Activated T-helper 17 cell treated with anti-CD3 and anti-CD28 coated beads, Interleukin-2, amount 50 U/mL, for 72 hours (primary cell): ENCODE data around the gene PCDH1. TPM values are rescaled to one million over a fixed set of nuclear protein-coding genes. Genes with fewer than 3 reads are reported as not detected.
"Not testable (repeated sequence)": the region's sequence is repeated elsewhere in the genome, so short reads cannot be mapped to it uniquely, and the experiment has no call there.

Source experiments
- ATAC-seq: fragments of 150-1000 bp; cut with Tn5 transposase; replicated peaks from 2 replicates; pipeline ENCODE4 v1.10.0; 2021; ENCODE audit warnings: mild to moderate bottlenecking, moderate library complexity
- H3K27ac Mint-ChIP-seq: one replicate; pipeline ENCODE4 v1.8.0; 2022; ENCODE audit warnings: mixed read lengths
- H3K27me3 Mint-ChIP-seq: one replicate; pipeline ENCODE4 v1.8.0; 2022; ENCODE audit warnings: mixed read lengths
- H3K36me3 Mint-ChIP-seq: one replicate; pipeline ENCODE4 v1.8.0; 2022; ENCODE audit warnings: low read depth, mild to moderate bottlenecking, mixed read lengths
- H3K4me1 Mint-ChIP-seq: one replicate; pipeline ENCODE4 v1.8.0; 2022; ENCODE audit warnings: mixed read lengths
- H3K4me3 Mint-ChIP-seq: one replicate; pipeline ENCODE4 v1.8.0; 2022; ENCODE audit warnings: mild to moderate bottlenecking, mixed read lengths
- H3K9me3 Mint-ChIP-seq: one replicate; pipeline ENCODE4 v1.8.0; 2022; ENCODE audit warnings: mixed read lengths
- total RNA-seq, 2 donors: library from RNA; stranded (reverse); gene quantifications; one replicate each; pipeline ENCODE4 v1.2.3, GENCODE V29; 2022

PCDH1 gene
- total RNA-seq, result under 1 TPM in 1 of 2 donors, not detected in 1; 0.64 TPM

DNA sequence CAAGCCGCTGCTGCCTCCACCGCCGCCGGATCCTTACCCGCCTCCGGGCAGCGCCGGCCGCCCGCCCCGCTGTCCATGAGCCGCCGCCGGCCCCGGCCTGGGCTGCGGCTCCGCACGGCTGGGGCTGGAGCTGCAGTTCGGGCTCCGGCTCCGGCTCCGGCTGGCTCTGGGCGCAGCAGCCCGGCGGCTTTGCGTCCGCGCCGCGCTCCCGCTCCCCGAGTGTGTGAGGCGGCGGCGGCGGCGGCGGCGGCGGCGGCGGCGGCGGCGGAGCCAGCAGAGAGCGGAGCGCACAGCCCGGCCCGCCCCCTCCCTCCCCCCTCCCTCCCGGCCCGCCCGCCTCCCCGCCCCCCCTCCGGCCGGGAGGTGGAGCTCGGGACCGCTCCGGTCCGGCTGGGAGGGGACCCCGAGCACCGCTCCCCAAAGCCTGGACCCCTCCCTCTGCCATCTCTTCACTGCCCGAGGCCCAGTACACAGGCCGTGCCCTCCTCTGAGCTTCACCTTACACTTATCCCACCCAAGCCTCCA is at the start of gene PCDH1:
PCDH1 (minus strand) TSS at position 225 of the 525 bp plus-strand sequence; CDS start at position 77, 148 bp downstream.
- H3K27ac Mint-ChIP-seq, result peak within 1 kb of the TSS; percentile 20
- no peaks in the 10 kb centered on the region for H3K36me3 Mint-ChIP-seq
- H3K4me3 Mint-ChIP-seq, result peak within 1 kb of the TSS; percentile 75
- H3K27me3 Mint-ChIP-seq, result peaks cover 56% of the 10 kb centered on the region
- peaks cover 15% of the 10 kb centered on the region for H3K4me1 Mint-ChIP-seq
- ATAC-seq, result peak; percentile 23
- no peaks in the 10 kb centered on the region for H3K9me3 Mint-ChIP-seq

DNA sequence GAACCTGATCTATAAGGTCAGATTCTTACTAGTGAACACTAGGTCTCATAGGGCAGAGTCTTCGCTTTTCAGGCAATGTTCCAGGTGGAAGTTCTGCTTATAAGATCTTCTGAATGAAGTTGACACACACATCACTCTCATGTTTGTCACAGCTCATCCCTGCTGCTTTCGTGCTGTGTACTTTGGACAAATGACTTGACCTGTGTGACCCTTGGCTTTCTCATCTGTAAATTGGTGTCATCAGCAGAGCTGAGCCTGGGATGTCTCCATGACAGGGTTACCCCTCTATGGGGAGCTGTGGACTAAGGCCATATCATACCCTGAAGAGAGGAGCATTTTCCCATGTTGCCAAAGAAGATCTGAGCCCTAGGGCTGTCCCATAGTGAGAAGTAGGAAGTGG is 48.2 kb upstream of the PCDH1 start:
- no peak for ATAC-seq
- no peaks in the 10 kb centered on the region for H3K9me3 Mint-ChIP-seq
- H3K4me3 Mint-ChIP-seq, result no peak overlapping the region
- H3K36me3 Mint-ChIP-seq, result peaks cover 76% of the 10 kb centered on the region
- no peaks in the 10 kb centered on the region for H3K27me3 Mint-ChIP-seq
- no peak overlapping the region for H3K27ac Mint-ChIP-seq
- H3K4me1 Mint-ChIP-seq, result peaks cover 21% of the 10 kb centered on the region

DNA sequence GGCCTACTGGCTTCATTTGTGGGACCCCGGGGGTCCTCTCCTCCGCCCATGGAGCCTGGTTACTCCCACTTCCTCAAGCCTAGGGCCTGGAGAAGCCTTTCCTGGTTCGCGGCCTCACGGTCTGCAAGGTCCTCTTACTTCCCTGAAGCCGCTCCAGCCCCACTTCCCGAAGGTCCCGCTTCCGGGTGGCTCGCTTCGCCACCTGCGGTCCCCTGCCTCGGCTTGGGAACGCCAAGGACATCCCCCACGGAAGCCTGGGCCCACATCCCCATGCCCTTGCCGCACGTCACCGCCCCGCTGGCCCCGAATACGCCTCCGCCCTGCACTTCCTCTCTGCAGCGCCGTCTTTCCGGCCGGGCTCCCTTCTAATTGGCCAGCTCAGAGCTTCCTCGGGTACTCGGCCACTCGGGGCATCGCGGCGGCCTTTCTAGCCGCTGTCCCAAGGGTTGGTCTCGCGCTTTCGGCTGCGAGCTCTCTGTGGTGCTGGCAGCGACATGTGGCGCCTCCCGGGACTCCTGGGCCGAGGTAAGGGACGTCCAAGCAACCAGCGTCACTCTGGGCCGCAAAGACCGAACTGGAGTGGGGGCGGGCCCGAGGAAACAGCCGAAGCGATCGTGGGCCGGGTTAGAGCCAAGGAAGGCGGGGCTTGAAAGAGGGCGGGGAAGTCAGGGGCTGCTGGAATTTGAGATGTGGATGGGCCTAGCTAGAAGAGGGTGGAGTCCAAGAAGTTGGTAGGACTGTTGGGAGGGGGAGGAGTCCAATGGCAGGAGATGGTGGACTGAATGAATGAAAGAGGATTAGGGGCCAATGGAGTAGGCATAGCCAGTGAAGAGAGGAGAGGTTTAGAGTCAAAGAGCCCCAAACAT is 45.5 kb upstream of the PCDH1 start, which contains the start of gene DELE1:
DELE1 (plus strand) TSS at position 424 of the 866 bp plus-strand sequence; CDS start at position 495, 71 bp downstream.
- Mint-ChIP-seq H3K4me1 (peaks cover 14% of the 10 kb centered on the region), H3K27me3 (no peaks in the 10 kb centered on the region), H3K9me3 (no peaks in the 10 kb centered on the region), H3K27ac (peak within 1 kb of the TSS; percentile 99), H3K4me3 (peak within 1 kb of the TSS; percentile 97), H3K36me3 (peaks cover 48% of the 10 kb centered on the region)
- ATAC-seq, result peak; percentile 96

DNA sequence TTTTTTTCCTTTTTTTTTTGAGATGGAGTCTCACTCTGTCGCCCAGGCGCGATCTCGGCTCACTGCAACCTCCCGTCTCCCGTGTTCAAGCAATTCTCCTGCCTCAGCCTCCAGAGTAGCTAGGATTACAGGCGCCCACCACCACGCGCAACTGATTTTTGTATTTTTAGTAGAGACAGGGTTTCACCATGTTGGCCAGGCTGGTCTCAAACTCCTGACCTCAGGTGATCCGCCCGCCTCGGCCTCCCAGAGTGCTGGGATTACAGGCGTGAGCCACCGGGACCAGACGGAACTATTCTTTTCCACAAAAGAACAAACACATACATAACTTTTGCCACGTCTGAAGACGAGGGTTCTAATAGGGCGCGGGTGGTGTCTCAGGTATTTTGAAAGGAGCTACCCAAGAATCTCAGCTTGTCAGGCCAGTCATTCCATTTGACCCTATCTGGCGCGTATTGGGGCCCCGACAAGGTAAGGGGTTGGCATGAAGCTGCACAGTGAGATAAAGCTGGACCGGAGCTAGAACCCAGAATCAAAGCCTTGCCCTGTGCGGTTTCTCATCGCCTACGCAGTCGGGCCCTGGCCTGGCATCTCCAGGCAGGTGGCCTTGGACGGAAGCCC is 44.7 kb upstream of the PCDH1 start:
- H3K9me3 Mint-ChIP-seq, ATAC-seq, H3K27me3 Mint-ChIP-seq: not testable (repeated sequence)
- H3K4me1 Mint-ChIP-seq, result peaks cover 14% of the 10 kb centered on the region
- peak overlapping the region; percentile 99 for H3K27ac Mint-ChIP-seq
- H3K4me3 Mint-ChIP-seq, result peak overlapping the region; percentile 97
- H3K36me3 Mint-ChIP-seq, result peaks cover 41% of the 10 kb centered on the region

DNA sequence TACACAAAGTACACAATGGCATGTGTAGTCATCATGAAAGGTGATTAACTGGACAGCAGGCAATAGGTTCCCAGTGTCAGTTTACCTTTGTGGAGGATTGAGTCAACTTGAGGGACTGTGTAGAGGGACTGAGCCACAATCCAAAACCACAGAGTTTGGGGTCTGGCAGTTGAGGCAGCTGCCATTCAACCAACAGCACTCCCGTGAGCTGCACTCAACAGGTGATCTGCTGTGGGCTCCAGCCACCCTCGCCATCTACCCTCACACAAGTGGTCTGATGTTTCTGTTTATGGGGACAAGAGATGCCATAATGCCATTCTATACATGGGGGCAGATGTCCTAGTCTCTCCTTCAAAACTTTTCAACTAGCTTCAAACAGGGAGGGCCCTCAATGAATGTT is 42.6 kb upstream of the PCDH1 start:
- Mint-ChIP-seq H3K36me3 (peaks cover 19% of the 10 kb centered on the region), H3K9me3 (no peaks in the 10 kb centered on the region), H3K4me3 (no peak overlapping the region), H3K27me3 (peaks cover under 1% of the 10 kb centered on the region), H3K27ac (peak overlapping the region; percentile 10), H3K4me1 (peaks cover 10% of the 10 kb centered on the region)
- no peak for ATAC-seq

DNA sequence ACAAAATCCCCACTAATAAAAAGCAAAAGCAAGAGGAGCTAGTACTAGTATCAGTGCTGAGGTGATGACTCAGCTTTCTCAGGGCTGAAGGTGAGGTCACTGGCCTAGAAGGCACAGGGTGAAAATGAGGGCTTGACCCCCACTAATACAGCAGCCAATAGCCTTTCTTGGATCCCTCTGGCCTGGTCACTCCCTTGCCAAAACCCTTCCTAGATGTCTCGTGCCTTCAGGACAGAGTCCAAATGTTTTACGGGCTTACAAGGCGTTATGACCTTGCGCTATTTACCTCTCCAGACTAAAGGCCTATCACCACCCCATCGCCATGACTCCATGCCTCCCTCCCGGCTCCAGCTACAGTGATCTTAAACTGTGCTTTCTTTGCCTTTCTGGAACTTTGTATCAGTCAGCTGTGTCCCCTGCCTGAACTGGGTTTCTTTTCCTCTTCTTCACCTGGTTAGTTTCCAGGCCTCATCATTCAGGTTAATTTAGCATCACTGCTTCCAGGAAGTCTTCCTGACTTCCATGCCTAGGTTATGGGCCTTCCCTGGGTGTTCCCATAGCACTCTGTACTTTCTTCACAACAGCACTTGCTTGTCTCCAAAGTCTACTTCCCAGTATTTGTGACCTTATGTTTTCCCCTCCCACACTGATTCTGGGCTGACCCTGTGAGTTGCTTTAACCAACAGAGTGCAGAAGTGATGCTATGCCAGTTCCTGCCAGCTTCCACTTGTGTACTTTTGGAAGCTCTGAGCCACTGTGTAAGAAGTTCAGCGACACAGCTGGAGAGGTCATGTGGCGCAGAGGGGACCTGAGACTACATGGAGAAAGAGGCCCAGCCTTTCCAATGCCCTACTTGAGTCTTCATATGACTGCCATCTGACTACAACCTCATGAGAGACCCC is 41.3 kb upstream of the PCDH1 start:
- Mint-ChIP-seq H3K4me1 (peaks cover 6% of the 10 kb centered on the region), H3K4me3 (no peak overlapping the region), H3K36me3 (peaks cover 10% of the 10 kb centered on the region), H3K27ac (no peak overlapping the region), H3K9me3 (no peaks in the 10 kb centered on the region), H3K27me3 (peaks cover 8% of the 10 kb centered on the region)
- no peak for ATAC-seq

DNA sequence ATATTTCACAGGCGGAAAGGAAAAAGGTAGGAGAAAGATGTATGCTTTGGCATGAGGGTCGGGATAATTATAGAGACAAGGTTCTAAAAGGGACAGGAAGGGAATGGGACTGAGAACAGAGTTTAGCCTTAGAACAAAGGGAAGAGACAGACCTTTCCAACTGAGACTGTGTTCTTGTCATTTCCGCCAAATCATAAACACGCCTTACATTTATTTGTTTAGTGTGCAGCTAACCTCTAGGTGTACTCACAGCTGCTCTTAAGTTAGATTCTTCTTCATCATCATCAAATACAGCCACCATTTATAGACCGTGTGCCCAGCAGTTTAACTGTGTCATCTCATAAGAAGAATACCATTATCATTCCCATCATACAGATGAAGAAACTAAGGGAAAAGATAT is 39.5 kb upstream of the PCDH1 start:
- H3K27me3 Mint-ChIP-seq, result peaks cover 17% of the 10 kb centered on the region
- H3K4me1 Mint-ChIP-seq, result no peaks in the 10 kb centered on the region
- ATAC-seq, result no peak
- H3K9me3 Mint-ChIP-seq, result no peaks in the 10 kb centered on the region
- no peaks in the 10 kb centered on the region for H3K36me3 Mint-ChIP-seq
- no peak overlapping the region for H3K27ac Mint-ChIP-seq
- H3K4me3 Mint-ChIP-seq, result no peak overlapping the region

DNA sequence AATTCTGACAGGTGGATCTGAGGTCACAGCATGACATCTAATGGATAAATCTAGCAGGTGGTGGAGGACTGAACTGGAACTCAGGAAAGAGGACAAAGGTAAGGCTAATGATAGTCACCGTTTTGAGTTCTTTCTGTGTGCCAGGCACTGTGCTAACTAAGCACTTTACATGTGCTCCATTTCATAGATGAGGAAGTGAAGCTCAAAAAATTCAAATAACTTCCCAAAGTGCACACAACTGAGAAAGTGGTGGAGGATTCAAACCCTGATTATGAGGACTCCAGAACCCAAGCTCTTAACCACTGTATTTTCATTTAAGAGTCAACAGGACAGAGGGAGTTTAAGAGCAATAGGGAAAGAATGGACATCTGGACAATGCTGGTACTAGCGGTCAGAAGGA is 38.3 kb upstream of the PCDH1 start:
- H3K4me1 Mint-ChIP-seq, result no peaks in the 10 kb centered on the region
- no peak for ATAC-seq
- no peak overlapping the region for H3K4me3 Mint-ChIP-seq
- peaks cover 21% of the 10 kb centered on the region for H3K27me3 Mint-ChIP-seq
- no peaks in the 10 kb centered on the region for H3K36me3 Mint-ChIP-seq
- H3K9me3 Mint-ChIP-seq, result no peaks in the 10 kb centered on the region
- H3K27ac Mint-ChIP-seq, result no peak overlapping the region

DNA sequence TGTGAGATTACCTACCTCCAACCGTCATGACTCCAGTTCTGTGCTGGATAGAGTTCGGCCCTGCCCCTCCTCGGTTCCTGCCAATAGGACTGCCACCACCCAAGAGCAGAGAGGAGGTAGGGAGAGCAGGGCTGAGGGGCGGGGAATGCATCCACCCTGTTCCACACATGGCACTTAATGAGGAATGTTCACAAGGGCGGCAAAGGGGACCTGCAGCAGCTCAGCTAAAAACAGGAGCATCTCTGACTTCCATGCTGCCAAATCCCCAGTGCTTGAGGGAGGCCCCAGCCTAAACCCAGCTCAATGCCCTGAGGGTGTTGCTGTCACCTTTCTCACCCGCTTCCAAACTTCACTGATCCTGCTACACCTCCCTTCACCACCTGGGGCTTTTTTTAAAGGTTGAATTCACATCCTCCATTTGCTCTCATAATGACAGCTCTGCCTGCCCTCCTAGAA is 37.7 kb upstream of the PCDH1 start:
- peaks cover 21% of the 10 kb centered on the region for H3K27me3 Mint-ChIP-seq
- no peak overlapping the region for H3K27ac Mint-ChIP-seq
- no peaks in the 10 kb centered on the region for H3K9me3 Mint-ChIP-seq
- ATAC-seq, result no peak
- no peaks in the 10 kb centered on the region for H3K36me3 Mint-ChIP-seq
- H3K4me3 Mint-ChIP-seq, result no peak overlapping the region
- no peaks in the 10 kb centered on the region for H3K4me1 Mint-ChIP-seq

DNA sequence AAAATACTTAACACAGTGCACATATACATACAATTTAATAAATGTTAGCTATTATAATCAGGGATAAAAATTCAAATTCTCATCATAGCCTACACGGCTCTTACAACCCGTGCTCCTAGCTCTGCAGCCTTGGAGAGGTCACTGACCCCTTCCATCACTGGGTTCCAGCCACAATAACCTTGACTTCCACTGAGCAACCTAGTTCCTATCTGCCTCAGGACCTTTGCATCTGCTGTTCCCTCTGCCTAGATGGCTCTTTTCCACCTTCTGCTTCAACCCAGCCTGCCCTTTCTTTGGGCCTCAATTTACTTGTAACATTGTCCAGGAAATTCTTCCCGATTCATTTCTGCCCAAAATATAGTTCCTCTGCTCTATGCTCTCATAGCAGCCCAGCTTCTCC is 36.6 kb upstream of the PCDH1 start:
- Mint-ChIP-seq H3K4me3 (peak overlapping the region; percentile 5), H3K9me3 (no peaks in the 10 kb centered on the region), H3K36me3 (no peaks in the 10 kb centered on the region), H3K27ac (no peak overlapping the region), H3K4me1 (no peaks in the 10 kb centered on the region), H3K27me3 (peaks cover 21% of the 10 kb centered on the region)
- ATAC-seq, result no peak

DNA sequence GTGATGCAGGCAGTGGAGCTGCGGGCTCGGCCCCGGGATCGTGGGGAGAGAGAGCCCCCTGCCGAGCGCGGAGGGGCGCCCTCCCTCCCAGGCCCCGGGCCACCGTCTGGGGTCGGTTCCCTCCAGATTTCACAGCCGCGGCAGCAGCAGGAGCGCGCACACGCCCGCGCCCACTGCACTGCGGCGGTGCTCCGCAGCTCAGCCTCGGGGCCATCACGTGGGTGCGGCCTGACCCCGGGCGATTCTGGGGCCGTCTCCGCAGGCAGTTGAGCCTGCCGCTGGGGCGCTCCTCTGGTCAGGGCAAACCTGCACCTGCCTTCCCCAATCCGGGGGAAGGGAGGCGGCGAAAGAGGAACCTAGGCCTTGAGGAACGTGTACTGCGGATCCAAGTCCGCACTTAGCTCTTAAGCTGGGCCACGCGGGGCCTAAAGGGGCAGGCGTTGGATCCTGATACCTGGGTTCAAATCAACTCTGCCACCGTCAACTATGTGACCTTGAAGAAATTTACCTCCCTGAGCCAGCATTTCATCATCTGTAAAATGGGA is 36.1 kb upstream of the PCDH1 start:
- no peak overlapping the region for H3K27ac Mint-ChIP-seq
- peak; percentile 54 for ATAC-seq
- H3K27me3 Mint-ChIP-seq, result peaks cover 21% of the 10 kb centered on the region
- no peaks in the 10 kb centered on the region for H3K9me3 Mint-ChIP-seq
- no peaks in the 10 kb centered on the region for H3K36me3 Mint-ChIP-seq
- peak overlapping the region; percentile 5 for H3K4me3 Mint-ChIP-seq
- no peaks in the 10 kb centered on the region for H3K4me1 Mint-ChIP-seq

DNA sequence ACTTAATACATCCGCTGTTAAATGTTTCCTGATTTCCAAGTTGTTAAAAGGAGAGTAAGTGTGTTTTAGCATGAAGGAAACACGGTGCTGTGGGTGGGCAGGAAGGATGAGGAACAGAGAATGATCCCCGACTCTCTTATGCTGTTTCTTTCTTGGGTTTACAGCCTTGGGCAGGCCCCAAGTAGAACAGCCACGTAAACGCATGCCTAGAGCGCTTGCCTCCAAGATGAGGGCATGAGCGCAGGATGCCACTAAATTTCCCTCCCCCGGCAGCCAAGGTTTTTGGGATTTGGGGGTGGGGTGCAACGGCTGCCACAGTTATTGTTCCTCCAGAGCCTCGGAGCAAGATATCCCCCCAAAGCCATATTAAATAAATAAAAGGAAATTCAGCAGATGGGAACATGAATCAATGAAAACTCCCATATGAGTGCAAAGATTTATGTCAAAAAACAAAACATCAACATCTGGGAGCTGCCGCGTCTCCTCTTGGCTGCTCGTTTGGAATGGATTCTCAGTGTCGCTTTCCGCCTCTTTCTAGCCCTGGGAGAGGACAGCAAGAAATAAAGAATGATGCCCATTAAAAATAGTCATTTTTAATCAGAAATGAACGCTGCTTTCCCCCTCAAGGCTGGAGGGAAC is 35.5 kb upstream of the PCDH1 start:
- H3K27ac Mint-ChIP-seq, result no peak overlapping the region
- H3K9me3 Mint-ChIP-seq, result no peaks in the 10 kb centered on the region
- H3K27me3 Mint-ChIP-seq, result peaks cover 21% of the 10 kb centered on the region
- no peaks in the 10 kb centered on the region for H3K36me3 Mint-ChIP-seq
- peaks cover 2% of the 10 kb centered on the region for H3K4me1 Mint-ChIP-seq
- no peak for ATAC-seq
- H3K4me3 Mint-ChIP-seq, result peak overlapping the region; percentile 53

DNA sequence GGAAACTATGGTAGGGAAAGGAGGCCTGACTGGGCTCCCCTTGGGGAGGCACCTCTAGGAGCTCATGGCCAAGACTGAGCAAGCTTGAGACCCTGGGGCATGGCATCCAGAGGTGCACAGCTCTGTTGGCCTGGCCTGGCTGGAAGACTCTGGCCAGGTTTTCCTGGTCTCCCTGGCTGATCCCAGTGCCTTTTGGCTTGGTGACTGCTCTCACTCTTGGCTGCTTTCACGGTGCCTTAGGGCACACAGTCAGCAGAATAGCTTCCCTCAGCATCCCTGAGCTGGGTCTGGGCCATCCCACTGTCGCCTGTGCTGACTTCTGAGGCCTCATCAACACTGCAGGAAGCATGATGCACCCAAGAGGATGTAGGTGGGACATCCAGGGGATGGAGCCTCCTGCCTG is 32.1 kb upstream of the PCDH1 start:
- Mint-ChIP-seq H3K4me1 (peaks cover 4% of the 10 kb centered on the region), H3K27me3 (peaks cover 18% of the 10 kb centered on the region), H3K9me3 (no peaks in the 10 kb centered on the region), H3K27ac (no peak overlapping the region), H3K36me3 (no peaks in the 10 kb centered on the region), H3K4me3 (no peak overlapping the region)
- no peak for ATAC-seq
